Hematopoietic multipotent progenitor cell treated with erythropoietin and hydrocortisone succinate and interleukin-3 and kit ligand, for 17 days (in vitro differentiated cells): ENCODE measurements around the gene HGD.

Experiments
- DNase-seq: peaks from one replicate; pipeline ENCODE4 v3.0.0-alpha.2; 2015; ENCODE audit warnings: low spot score

HGD gene

GRCh38 chr3:120587332-120587975 lies 94.6 kb downstream of the HGD start:
- DNase-seq, result no peak
